Thyroid gland (tissue), 4 donors: ENCODE results near the gene CEP83.

Experiments used
- POLR2A ChIP-seq, 2 donors: fragments of 450-650 bp; IDR thresholded peaks; one replicate each; pipeline ENCODE4 v1.6.1; 2017; ENCODE audit warnings: antibody characterized with exemption in 2 of 2, mild to moderate bottlenecking in 2 of 2, moderate library complexity in 1 of 2
- TF ChIP-seq, protein P1 (sequence below), 6 experiments: fragments of 200-600 bp in 3 of 6; fragments of 450-650 bp in 3 of 6; sonication (generic) in 3 of 6; IDR thresholded peaks; one replicate each; pipeline ENCODE4 v1.5.1; 2016 to 2019; ENCODE audit warnings: antibody characterized with exemption in 6 of 6, mild to moderate bottlenecking in 2 of 6, inconsistent platforms in 1 of 6, moderate library complexity in 1 of 6

- TF ChIP-seq POLR2A (IDR thresholded peaks at IDR 0.05), result no peak
- TF ChIP-seq, protein P1, sequence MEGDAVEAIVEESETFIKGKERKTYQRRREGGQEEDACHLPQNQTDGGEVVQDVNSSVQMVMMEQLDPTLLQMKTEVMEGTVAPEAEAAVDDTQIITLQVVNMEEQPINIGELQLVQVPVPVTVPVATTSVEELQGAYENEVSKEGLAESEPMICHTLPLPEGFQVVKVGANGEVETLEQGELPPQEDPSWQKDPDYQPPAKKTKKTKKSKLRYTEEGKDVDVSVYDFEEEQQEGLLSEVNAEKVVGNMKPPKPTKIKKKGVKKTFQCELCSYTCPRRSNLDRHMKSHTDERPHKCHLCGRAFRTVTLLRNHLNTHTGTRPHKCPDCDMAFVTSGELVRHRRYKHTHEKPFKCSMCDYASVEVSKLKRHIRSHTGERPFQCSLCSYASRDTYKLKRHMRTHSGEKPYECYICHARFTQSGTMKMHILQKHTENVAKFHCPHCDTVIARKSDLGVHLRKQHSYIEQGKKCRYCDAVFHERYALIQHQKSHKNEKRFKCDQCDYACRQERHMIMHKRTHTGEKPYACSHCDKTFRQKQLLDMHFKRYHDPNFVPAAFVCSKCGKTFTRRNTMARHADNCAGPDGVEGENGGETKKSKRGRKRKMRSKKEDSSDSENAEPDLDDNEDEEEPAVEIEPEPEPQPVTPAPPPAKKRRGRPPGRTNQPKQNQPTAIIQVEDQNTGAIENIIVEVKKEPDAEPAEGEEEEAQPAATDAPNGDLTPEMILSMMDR (IDR thresholded peaks at IDR 0.05), result no peak
Observed at GRCh38 chr12:94405413-94406116, 54.1 kb downstream of the CEP83 start.
